ENCODE data around the gene ABCC5. TPM values are rescaled to one million over a fixed set of nuclear protein-coding genes. Genes with fewer than 3 reads are reported as not detected.

The ABCC5 gene
- total RNA-seq, 1 donor from 2014 or later: 50.9 TPM

GRCh38 chr3:184052767-184053166 is 35.1 kb upstream of the ABCC5 start, which contains the start of gene HTR3C:
Gene HTR3C (plus strand): TSS chr3:184053047. CDS start chr3:184053081, 34 bp downstream.
- Mint-ChIP-seq H3K27ac (ENCODE audit: unreplicated experiment) (no peak within 1 kb of the TSS), H3K4me1 (peaks cover 8% of the 10 kb centered on the region), H3K9me3 (no peaks in the 10 kb centered on the region), H3K4me3 (no peak within 1 kb of the TSS), H3K27me3 (ENCODE audit: low read depth) (peaks cover 2% of the 10 kb centered on the region), H3K36me3 (ENCODE audit: low read depth) (no peaks in the 10 kb centered on the region)
- DNase-seq (ENCODE audit: low read depth, low spot score): no peak
- TF ChIP-seq, protein P1, sequence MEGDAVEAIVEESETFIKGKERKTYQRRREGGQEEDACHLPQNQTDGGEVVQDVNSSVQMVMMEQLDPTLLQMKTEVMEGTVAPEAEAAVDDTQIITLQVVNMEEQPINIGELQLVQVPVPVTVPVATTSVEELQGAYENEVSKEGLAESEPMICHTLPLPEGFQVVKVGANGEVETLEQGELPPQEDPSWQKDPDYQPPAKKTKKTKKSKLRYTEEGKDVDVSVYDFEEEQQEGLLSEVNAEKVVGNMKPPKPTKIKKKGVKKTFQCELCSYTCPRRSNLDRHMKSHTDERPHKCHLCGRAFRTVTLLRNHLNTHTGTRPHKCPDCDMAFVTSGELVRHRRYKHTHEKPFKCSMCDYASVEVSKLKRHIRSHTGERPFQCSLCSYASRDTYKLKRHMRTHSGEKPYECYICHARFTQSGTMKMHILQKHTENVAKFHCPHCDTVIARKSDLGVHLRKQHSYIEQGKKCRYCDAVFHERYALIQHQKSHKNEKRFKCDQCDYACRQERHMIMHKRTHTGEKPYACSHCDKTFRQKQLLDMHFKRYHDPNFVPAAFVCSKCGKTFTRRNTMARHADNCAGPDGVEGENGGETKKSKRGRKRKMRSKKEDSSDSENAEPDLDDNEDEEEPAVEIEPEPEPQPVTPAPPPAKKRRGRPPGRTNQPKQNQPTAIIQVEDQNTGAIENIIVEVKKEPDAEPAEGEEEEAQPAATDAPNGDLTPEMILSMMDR (conservative IDR thresholded peaks at IDR 0.05): no peak

GRCh38 chr3:184050217-184050847 is 32.6 kb upstream of the ABCC5 start:
- no peak for DNase-seq (ENCODE audit: low read depth, low spot score)
- H3K27ac Mint-ChIP-seq (ENCODE audit: unreplicated experiment): peak overlapping the region; percentile 53
- no peak overlapping the region for H3K4me3 Mint-ChIP-seq
- H3K4me1 Mint-ChIP-seq: peaks cover 8% of the 10 kb centered on the region
- TF ChIP-seq, protein P1 (conservative IDR thresholded peaks at IDR 0.05): no peak
- peaks cover 2% of the 10 kb centered on the region for H3K27me3 Mint-ChIP-seq (ENCODE audit: low read depth)
- no peaks in the 10 kb centered on the region for H3K9me3 Mint-ChIP-seq
- H3K36me3 Mint-ChIP-seq (ENCODE audit: low read depth): no peaks in the 10 kb centered on the region

GRCh38 chr3:184045995-184046394 is 28.3 kb upstream of the ABCC5 start:
- peaks cover 2% of the 10 kb centered on the region for H3K27me3 Mint-ChIP-seq (ENCODE audit: low read depth)

DNA sequence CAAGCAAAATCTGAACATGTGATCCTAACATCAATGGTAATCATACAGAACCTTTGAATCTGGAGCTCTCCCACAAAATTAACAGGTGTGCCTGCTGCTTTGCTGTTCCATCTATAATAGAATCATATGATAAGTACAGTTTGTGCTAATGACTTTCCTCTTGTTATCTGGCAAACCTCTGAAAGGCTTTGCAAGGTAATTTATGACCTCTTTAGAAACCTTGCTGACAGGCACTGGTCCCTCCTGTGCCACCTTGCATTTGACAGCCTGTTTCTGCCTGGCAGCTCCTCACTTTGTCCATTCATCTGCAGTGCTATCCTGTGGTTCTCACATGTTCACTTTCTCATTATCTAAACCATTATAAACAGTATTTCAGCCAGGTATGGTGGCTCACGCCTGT is 24.9 kb upstream of the ABCC5 start:
- no peaks in the 10 kb centered on the region for H3K9me3 Mint-ChIP-seq
- H3K27ac Mint-ChIP-seq (ENCODE audit: unreplicated experiment): no peak overlapping the region
- no peak overlapping the region for H3K4me3 Mint-ChIP-seq
- TF ChIP-seq, protein P1 (conservative IDR thresholded peaks at IDR 0.05): no peak
- H3K36me3 Mint-ChIP-seq (ENCODE audit: low read depth): no peaks in the 10 kb centered on the region
- no peak for DNase-seq (ENCODE audit: low read depth, low spot score)
- H3K4me1 Mint-ChIP-seq: no peaks in the 10 kb centered on the region
- H3K27me3 Mint-ChIP-seq (ENCODE audit: low read depth): no peaks in the 10 kb centered on the region

More at GRCh38 chr3:184045995-184046394, 28.3 kb upstream of the ABCC5 start:
- TF ChIP-seq, protein P1 (conservative IDR thresholded peaks at IDR 0.05): no peak
- Mint-ChIP-seq H3K36me3 (ENCODE audit: low read depth) (no peaks in the 10 kb centered on the region), H3K4me1 (no peaks in the 10 kb centered on the region), H3K9me3 (no peaks in the 10 kb centered on the region), H3K27ac (ENCODE audit: unreplicated experiment) (no peak overlapping the region), H3K4me3 (no peak overlapping the region)
- DNase-seq (ENCODE audit: low read depth, low spot score): no peak

- H3K36me3 Mint-ChIP-seq (ENCODE audit: low read depth): no peaks in the 10 kb centered on the region
- H3K27ac Mint-ChIP-seq (ENCODE audit: unreplicated experiment): no peak overlapping the region
- H3K4me3 Mint-ChIP-seq: no peak overlapping the region
- H3K4me1 Mint-ChIP-seq: no peaks in the 10 kb centered on the region
- peaks cover 2% of the 10 kb centered on the region for H3K27me3 Mint-ChIP-seq (ENCODE audit: low read depth)
- DNase-seq (ENCODE audit: low read depth, low spot score): no peak
- no peaks in the 10 kb centered on the region for H3K9me3 Mint-ChIP-seq
- TF ChIP-seq, protein P1 (conservative IDR thresholded peaks at IDR 0.05): peak; percentile 34
Observed at GRCh38 chr3:184040010-184040409, 22.3 kb upstream of the ABCC5 start.
